GM19240 (cell line): Measurements from ENCODE around the gene MAML2.

Experiments
- DNase-seq: peaks from one replicate; pipeline ENCODE4 v3.0.0; 2011; ENCODE audit warnings: low spot score; ENCODE audit not compliant: insufficient read length

MAML2 gene

DNA sequence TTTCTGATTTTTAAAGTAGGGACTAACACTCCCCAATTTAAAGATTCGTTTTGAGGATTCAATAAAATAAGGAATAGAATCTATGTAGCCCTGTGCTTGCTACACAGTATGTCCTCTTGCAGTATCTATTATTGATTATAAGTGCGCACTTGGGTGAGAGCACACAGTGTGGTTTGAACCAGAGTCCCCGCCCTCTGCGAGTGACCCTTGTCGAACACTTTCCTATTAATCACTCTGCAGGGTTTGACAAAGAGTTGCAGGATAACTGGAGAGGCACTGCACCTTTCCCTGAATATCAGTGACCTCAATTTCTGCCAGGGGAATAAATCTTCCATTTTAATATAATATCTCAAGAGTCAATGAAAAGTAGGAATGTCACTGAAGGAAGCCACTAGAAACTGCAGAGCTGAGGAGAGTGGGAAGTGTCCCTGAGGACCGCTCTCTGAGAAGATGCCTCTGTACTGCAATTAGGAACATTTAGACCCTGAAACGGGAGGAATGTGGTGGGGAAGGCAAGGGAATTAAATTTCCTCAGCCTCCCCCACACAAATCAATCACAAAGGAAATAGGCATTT, 182.2 kb downstream of the MAML2 start:
- no peak for DNase-seq

GRCh38 chr11:96159968-96160367, 183.0 kb downstream of the MAML2 start:
- DNase-seq, result no peak

DNA sequence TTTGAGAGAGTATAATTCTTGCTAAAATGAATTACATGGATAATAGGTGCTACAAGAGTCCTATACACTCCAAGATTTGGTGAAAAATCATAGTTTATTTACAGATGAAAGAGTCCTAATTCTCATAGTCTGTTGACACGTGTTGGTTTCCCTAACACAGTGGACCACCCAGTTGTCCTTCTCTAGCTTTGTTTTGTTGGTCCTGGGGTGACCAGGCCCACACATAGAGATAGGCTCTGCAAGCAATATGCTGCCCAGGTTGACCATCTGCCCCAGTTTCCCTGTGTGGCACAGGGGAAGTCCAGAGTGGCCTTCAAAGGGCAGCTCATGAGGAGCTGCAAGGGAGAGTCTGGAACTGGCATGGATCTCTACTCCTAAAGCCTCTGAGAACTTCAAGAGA, 184.9 kb downstream of the MAML2 start:
- DNase-seq, result no peak

- no peak for DNase-seq
These were observed 185.5 kb downstream of the MAML2 start for GRCh38 chr11:96157517-96157873.

- DNase-seq, result no peak
These were observed 186.6 kb downstream of the MAML2 start for GRCh38 chr11:96156379-96156722.

DNA sequence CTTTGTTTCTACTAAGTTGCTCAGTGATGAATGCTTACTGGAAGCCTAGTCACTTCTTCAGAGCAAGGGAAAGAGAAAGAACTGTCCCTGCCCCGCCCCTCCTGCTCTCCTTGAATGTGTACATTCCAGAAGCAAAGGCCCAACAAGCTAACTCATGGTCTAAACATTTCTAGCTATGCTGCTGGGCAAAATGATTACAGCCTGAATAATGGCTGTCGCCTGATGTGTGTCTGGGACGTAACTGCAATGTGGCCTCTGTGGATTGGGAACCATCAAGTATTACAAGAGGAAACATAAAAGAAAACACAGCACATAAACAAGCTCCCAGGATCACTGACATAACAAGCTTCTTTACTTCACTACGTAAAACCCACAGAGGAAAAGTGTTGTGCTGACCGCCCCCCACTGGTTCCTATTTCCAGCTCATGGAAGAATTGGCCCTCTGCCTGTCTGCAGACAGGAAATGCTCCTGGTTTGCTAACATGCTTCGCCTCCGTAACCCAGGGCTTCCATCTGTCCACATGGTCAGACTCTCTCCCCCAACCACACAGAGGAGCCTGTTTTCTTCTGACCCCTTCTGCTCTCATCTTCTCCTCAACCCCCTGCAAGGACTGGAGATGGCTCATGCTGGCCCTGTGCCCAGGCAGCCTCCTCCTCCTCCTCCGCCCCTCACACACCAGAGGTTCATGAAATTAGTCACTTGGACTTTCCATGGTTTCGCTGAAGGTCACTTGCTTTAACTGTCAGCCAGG, 187.2 kb downstream of the MAML2 start:
- peak; percentile 17 for DNase-seq

GRCh38 chr11:96154802-96155520, 188.0 kb downstream of the MAML2 start:
- no peak for DNase-seq

DNA sequence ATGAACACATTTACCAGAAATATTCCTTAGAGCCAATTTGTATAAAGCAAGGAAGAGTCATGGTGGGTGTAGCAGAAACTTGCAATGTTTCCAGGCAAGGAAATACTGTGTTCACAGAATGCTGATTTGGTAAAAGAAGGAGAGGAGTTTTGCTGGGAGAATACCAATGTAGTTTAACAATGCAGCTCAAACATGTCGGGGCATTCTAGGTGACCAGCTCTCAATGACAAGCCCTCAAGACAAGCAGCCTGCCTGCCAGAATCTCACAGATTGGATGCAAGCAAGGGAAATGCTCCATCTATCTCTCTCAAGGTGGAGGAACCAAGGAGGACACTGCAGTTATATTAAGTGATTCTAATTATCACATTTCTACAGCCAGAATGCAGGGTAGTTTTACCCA, 190.4 kb downstream of the MAML2 start:
- DNase-seq, result no peak

- DNase-seq, result no peak
These were observed 191.5 kb downstream of the MAML2 start for GRCh38 chr11:96151501-96151900.

DNA sequence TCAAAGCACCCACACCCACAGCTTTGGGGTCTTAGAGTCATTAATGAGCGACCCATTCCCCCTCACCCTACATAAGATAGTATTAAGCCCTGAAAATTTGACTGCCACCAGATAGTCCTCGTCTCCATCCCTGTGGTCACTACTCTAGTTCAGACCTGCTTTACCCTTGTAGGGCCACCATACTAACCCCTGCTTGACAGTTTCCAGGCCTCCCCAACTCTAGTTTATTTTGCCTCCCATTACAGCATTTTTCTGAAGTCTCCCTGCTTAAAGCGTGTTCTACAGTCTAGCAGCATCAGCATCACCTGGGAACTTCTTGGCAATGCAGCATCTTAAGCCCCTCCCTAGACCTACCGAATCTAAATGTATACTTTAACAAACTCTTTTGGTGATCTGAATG, 192.4 kb downstream of the MAML2 start:
- DNase-seq, result no peak

- DNase-seq, result no peak
These were observed 193.0 kb downstream of the MAML2 start for GRCh38 chr11:96149743-96150555.

DNA sequence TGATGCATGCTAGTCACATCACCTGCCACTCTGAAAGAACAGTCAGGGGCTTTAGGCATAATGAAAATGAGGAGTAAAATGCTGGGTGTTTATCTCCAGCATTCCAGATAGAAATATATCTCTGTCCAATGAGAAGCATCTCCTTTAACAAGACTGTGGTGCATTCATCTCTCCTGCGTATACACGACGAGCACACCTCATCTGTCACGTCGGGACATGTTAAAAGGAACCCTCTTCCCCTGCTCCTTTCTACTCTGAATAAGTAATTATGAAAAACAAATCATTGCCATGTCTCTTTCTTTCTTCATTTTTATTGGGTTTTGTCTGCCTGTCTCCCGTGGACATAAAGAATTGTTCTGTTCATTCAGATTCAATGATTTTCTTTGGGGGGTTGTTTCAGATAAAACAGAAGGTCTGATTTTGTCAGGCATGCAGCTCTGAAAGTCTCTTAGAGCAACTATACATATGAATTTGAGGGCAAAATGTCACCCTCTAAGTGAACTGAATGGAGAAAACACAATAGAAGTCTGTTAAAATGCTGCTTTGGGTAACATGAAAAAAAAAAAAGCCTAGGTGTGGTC, 195.0 kb downstream of the MAML2 start:
- DNase-seq, result no peak

- no peak for DNase-seq
These were observed 195.8 kb downstream of the MAML2 start for GRCh38 chr11:96147186-96147585.

GRCh38 chr11:96146765-96147164, 196.2 kb downstream of the MAML2 start:
- DNase-seq, result no peak

GRCh38 chr11:96145163-96145585, 197.8 kb downstream of the MAML2 start:
- DNase-seq, result no peak

- no peak for DNase-seq
These were observed 198.4 kb downstream of the MAML2 start for GRCh38 chr11:96144553-96144952.

- DNase-seq, result no peak
These were observed 199.9 kb downstream of the MAML2 start for GRCh38 chr11:96143041-96143521.

- DNase-seq, result no peak
These were observed 201.4 kb downstream of the MAML2 start for GRCh38 chr11:96141626-96142025.

DNA sequence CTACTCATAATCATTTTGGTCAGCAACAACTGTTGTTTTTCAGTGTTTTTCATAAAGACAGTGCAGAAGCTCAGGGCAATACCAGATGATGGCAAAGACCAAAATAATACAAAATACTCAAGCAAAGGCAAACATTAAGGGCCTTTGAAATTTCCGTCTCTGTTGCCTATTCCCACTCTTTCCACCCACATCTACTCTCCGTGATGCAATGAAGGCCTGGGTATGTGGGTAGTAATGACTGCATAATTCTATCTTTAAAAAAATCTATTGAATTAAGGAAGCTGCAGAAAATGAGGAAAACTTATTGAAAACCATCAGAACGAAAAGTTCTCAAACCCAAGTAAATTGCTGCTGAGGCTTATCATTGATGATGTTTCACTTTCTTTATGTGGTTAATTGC, 203.3 kb downstream of the MAML2 start:
- no peak for DNase-seq

- no peak for DNase-seq
These were observed 205.6 kb downstream of the MAML2 start for GRCh38 chr11:96137373-96137772.

DNA sequence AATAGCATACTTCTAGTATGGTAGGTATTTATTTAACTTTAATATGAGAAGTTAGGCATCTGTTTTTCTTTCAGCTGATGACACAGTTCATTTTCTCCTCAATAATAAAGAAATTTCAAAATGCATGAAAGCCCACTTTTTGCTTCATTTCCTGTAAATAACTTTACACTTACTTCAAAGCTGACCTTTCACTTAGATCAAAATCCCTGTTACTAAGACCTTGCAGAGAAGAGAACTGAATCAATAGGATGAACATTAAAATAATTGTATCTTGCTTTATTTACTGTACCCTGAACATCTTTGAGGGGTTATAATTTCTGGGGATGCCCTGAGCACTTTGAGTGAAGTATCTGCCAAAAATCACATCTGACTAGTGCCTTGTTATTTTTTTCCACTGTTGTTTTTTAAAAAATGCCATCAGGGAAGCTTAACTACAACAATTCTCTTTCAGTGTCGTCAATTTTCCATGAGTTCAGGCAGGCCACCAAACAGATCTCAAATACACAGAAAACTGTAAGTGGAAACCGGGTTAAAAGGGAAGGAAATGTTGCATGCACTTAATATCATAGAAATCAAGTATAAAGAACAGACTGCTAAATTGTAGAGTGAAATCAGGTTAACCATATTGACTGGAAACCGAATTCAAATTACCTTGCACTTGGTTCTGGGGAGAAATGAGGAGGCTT, 206.2 kb downstream of the MAML2 start:
- DNase-seq, result no peak
